T-helper 2 cell treated with Interferon-gamma antibody and Interleukin-4, amounts not matched to agents 5 μg/mL and 100 μg/mL, for 36 hours (primary cell): ENCODE results near the gene CHMP6.

Experiments
- DNase-seq: peaks from one replicate; pipeline ENCODE4 v3.0.0; 2021; ENCODE audit warnings: low spot score
- H3K27ac Mint-ChIP-seq: one replicate; pipeline ENCODE4 v1.8.0; 2021; ENCODE audit warnings: mild to moderate bottlenecking, mixed read lengths
- H3K27me3 Mint-ChIP-seq: one replicate; pipeline ENCODE4 v1.8.0; 2021; ENCODE audit warnings: low read depth, mixed read lengths
- H3K36me3 Mint-ChIP-seq: one replicate; pipeline ENCODE4 v1.8.0; 2021; ENCODE audit warnings: low read depth, mixed read lengths
- H3K4me1 Mint-ChIP-seq: one replicate; pipeline ENCODE4 v1.8.0; 2021; ENCODE audit warnings: low read depth, mixed read lengths
- H3K4me3 Mint-ChIP-seq: one replicate; pipeline ENCODE4 v1.8.0; 2022; ENCODE audit warnings: mild to moderate bottlenecking, moderate library complexity, mixed read lengths
- H3K9me3 Mint-ChIP-seq: one replicate; pipeline ENCODE4 v1.8.0; 2021; ENCODE audit warnings: mixed read lengths

CHMP6 gene

GRCh38 chr17:80991645-80992076 is at the start of gene CHMP6:
Gene CHMP6 (plus strand): TSS chr17:80991841. CDS start chr17:80991919, 78 bp downstream.
- peak; percentile 72 for DNase-seq
- Mint-ChIP-seq H3K9me3 (no peaks in the 10 kb centered on the region), H3K27me3 (peaks cover 5% of the 10 kb centered on the region), H3K36me3 (peaks cover 14% of the 10 kb centered on the region), H3K4me1 (peaks cover 12% of the 10 kb centered on the region), H3K4me3 (peak within 1 kb of the TSS; percentile 82), H3K27ac (peak within 1 kb of the TSS; percentile 65)

GRCh38 chr17:80942423-80943345 is 49.0 kb upstream of the CHMP6 start:
- Mint-ChIP-seq H3K9me3 (no peaks in the 10 kb centered on the region), H3K27me3 (no peaks in the 10 kb centered on the region), H3K4me1 (peaks cover 17% of the 10 kb centered on the region), H3K4me3 (no peak overlapping the region), H3K36me3 (peaks cover 52% of the 10 kb centered on the region), H3K27ac (peak overlapping the region; percentile 55)
- DNase-seq, result no peak

- peaks cover 11% of the 10 kb centered on the region for H3K4me1 Mint-ChIP-seq
- peaks cover 49% of the 10 kb centered on the region for H3K36me3 Mint-ChIP-seq
- DNase-seq, result no peak
- no peaks in the 10 kb centered on the region for H3K27me3 Mint-ChIP-seq
- H3K27ac Mint-ChIP-seq, result no peak overlapping the region
- no peaks in the 10 kb centered on the region for H3K9me3 Mint-ChIP-seq
- H3K4me3 Mint-ChIP-seq, result no peak overlapping the region
These were observed 48.1 kb upstream of the CHMP6 start for GRCh38 chr17:80943346-80944145.

- Mint-ChIP-seq H3K36me3 (peaks cover 43% of the 10 kb centered on the region), H3K4me1 (peaks cover 3% of the 10 kb centered on the region), H3K27me3 (no peaks in the 10 kb centered on the region), H3K4me3 (no peak overlapping the region), H3K27ac (no peak overlapping the region), H3K9me3 (no peaks in the 10 kb centered on the region)
- no peak for DNase-seq
These were observed 47.3 kb upstream of the CHMP6 start for GRCh38 chr17:80944326-80944725.

- Mint-ChIP-seq H3K9me3 (no peaks in the 10 kb centered on the region), H3K36me3 (peaks cover 45% of the 10 kb centered on the region)
These were observed 45.9 kb upstream of the CHMP6 start for GRCh38 chr17:80945736-80946135.

GRCh38 chr17:80946449-80946848 is 45.2 kb upstream of the CHMP6 start:
- Mint-ChIP-seq H3K36me3 (peaks cover 41% of the 10 kb centered on the region), H3K9me3 (no peaks in the 10 kb centered on the region), H3K4me3 (no peak overlapping the region), H3K27ac (no peak overlapping the region), H3K4me1 (no peaks in the 10 kb centered on the region), H3K27me3 (no peaks in the 10 kb centered on the region)
- DNase-seq, result no peak

More at GRCh38 chr17:80945736-80946135, 45.9 kb upstream of the CHMP6 start:
- Mint-ChIP-seq H3K27me3 (no peaks in the 10 kb centered on the region), H3K4me1 (no peaks in the 10 kb centered on the region), H3K4me3 (no peak overlapping the region), H3K27ac (no peak overlapping the region)
- DNase-seq, result no peak

- Mint-ChIP-seq H3K4me1 (no peaks in the 10 kb centered on the region), H3K4me3 (no peak overlapping the region), H3K36me3 (peaks cover 43% of the 10 kb centered on the region), H3K27me3 (no peaks in the 10 kb centered on the region), H3K27ac (no peak overlapping the region), H3K9me3 (no peaks in the 10 kb centered on the region)
- no peak for DNase-seq
These were observed 44.3 kb upstream of the CHMP6 start for GRCh38 chr17:80947200-80947940.

GRCh38 chr17:80948019-80948975 is 43.3 kb upstream of the CHMP6 start:
- H3K36me3 Mint-ChIP-seq, result peaks cover 38% of the 10 kb centered on the region
- peak overlapping the region; percentile 15 for H3K27ac Mint-ChIP-seq
- H3K4me3 Mint-ChIP-seq, result no peak overlapping the region
- H3K27me3 Mint-ChIP-seq, result no peaks in the 10 kb centered on the region
- DNase-seq, result no peak
- no peaks in the 10 kb centered on the region for H3K9me3 Mint-ChIP-seq
- no peaks in the 10 kb centered on the region for H3K4me1 Mint-ChIP-seq

GRCh38 chr17:80948976-80949450 is 42.6 kb upstream of the CHMP6 start:
- Mint-ChIP-seq H3K36me3 (peaks cover 37% of the 10 kb centered on the region), H3K27me3 (no peaks in the 10 kb centered on the region), H3K4me1 (no peaks in the 10 kb centered on the region), H3K9me3 (no peaks in the 10 kb centered on the region), H3K27ac (no peak overlapping the region), H3K4me3 (no peak overlapping the region)
- DNase-seq, result no peak

- Mint-ChIP-seq H3K4me3 (no peak overlapping the region), H3K4me1 (no peaks in the 10 kb centered on the region), H3K9me3 (no peaks in the 10 kb centered on the region), H3K27ac (no peak overlapping the region), H3K36me3 (peaks cover 32% of the 10 kb centered on the region), H3K27me3 (no peaks in the 10 kb centered on the region)
- no peak for DNase-seq
These were observed 41.9 kb upstream of the CHMP6 start for GRCh38 chr17:80949451-80950421.

GRCh38 chr17:80950466-80951120 is 41.0 kb upstream of the CHMP6 start:
- no peaks in the 10 kb centered on the region for H3K27me3 Mint-ChIP-seq
- H3K4me3 Mint-ChIP-seq, result no peak overlapping the region
- no peaks in the 10 kb centered on the region for H3K9me3 Mint-ChIP-seq
- no peak overlapping the region for H3K27ac Mint-ChIP-seq
- no peaks in the 10 kb centered on the region for H3K4me1 Mint-ChIP-seq
- H3K36me3 Mint-ChIP-seq, result peaks cover 36% of the 10 kb centered on the region
- no peak for DNase-seq
